ENCODE measurements around the gene DPYD.

Gene DPYD

DNA sequence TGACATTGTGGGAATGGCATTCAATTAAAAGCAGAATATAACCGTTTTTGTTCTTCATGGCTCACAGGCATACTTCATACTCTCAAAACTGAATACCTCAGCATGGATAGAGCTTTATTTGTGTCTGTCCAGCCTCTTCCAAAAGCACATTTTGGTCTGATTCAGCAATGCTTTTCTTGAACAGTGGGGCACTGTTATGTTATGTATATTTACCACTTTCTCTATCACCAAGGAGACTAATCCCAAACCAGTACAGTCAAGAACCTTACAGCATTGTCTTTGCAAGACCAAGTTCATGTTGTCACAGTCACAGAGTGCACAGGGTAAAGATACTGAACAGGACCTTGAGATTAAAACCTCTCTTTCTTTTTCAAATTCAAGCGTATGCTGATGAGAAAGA is 616.5 kb downstream of the DPYD start:
- Histone ChIP-seq H3K36me3 (ENCODE audit: low read depth) (no peaks in the 10 kb centered on the region; the same call in 1 of the 2 replicates), H3K27ac (ENCODE audit: poor library complexity, severe bottlenecking) (no peak overlapping the region), H3K4me1 (ENCODE audit: insufficient read depth, poor library complexity, severe bottlenecking) (no peaks in the 10 kb centered on the region), H3K27me3 (ENCODE audit: insufficient read depth, poor library complexity, severe bottlenecking) (no peaks in the 10 kb centered on the region), H3K4me3 (ENCODE audit: severe bottlenecking) (no peak overlapping the region), H3K9me3 (ENCODE audit: severe bottlenecking) (no peaks in the 10 kb centered on the region)
- TF ChIP-seq, protein P1, sequence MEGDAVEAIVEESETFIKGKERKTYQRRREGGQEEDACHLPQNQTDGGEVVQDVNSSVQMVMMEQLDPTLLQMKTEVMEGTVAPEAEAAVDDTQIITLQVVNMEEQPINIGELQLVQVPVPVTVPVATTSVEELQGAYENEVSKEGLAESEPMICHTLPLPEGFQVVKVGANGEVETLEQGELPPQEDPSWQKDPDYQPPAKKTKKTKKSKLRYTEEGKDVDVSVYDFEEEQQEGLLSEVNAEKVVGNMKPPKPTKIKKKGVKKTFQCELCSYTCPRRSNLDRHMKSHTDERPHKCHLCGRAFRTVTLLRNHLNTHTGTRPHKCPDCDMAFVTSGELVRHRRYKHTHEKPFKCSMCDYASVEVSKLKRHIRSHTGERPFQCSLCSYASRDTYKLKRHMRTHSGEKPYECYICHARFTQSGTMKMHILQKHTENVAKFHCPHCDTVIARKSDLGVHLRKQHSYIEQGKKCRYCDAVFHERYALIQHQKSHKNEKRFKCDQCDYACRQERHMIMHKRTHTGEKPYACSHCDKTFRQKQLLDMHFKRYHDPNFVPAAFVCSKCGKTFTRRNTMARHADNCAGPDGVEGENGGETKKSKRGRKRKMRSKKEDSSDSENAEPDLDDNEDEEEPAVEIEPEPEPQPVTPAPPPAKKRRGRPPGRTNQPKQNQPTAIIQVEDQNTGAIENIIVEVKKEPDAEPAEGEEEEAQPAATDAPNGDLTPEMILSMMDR (IDR thresholded peaks at IDR 0.05; ENCODE audit: poor library complexity, severe bottlenecking): no peak
- ATAC-seq (ENCODE audit: low read depth): no peak
- DNase-seq (ENCODE audit: low spot score): no peak

DNA sequence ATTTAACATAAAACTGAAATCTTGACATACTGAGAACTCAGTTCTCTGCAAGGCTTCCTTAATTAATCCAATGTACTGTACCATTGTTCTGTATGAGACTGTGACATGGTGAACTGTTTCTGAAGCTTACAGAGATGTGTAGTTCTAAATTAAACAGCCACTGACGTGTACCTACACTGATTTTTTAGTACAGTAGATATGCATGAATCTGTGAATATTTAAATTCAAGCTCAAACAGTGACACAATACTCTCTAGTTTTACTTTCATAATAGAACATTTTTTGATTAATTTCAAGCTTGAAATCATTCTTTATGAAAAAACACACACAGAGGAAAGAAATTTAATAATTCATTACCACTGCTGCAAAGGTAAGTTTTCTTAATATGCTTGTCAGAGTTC is 621.9 kb downstream of the DPYD start:
- no peak overlapping the region for H3K4me3 ChIP-seq (ENCODE audit: severe bottlenecking)
- no peak for ATAC-seq (ENCODE audit: low read depth)
- no peaks in the 10 kb centered on the region for H3K36me3 ChIP-seq (ENCODE audit: low read depth)
- no peaks in the 10 kb centered on the region for H3K27me3 ChIP-seq (ENCODE audit: insufficient read depth, poor library complexity, severe bottlenecking)
- DNase-seq (ENCODE audit: low spot score): no peak
- no peaks in the 10 kb centered on the region for H3K9me3 ChIP-seq (ENCODE audit: severe bottlenecking)
- no peaks in the 10 kb centered on the region for H3K4me1 ChIP-seq (ENCODE audit: insufficient read depth, poor library complexity, severe bottlenecking)
- H3K27ac ChIP-seq (ENCODE audit: poor library complexity, severe bottlenecking): no peak overlapping the region
- TF ChIP-seq, protein P1 (IDR thresholded peaks at IDR 0.05; ENCODE audit: poor library complexity, severe bottlenecking): no peak

DNA sequence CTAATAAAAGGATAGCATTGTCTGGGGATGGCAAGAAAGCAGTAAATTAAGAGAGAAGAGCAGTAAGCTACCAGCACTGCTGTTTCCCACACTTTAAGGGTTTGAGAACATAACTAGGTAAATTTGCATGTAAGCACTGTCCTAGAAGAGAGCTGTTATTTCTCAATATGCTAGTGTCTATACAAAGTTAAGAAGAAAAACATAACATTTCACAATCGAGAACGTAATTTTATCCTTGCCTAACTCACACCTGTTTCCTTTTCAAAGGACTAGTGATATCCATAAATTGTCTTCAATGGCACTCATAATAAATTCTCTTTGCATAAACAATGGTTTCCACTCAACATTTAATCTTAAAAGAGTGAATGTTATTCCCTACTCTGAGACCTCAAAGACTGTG is 623.2 kb downstream of the DPYD start:
- no peak overlapping the region for H3K4me3 ChIP-seq (ENCODE audit: severe bottlenecking)
- no peaks in the 10 kb centered on the region for H3K4me1 ChIP-seq (ENCODE audit: insufficient read depth, poor library complexity, severe bottlenecking)
- DNase-seq (ENCODE audit: low spot score) (no peak), ATAC-seq (ENCODE audit: low read depth) (no peak)
- no peak overlapping the region for H3K27ac ChIP-seq (ENCODE audit: poor library complexity, severe bottlenecking)
- H3K27me3 ChIP-seq (ENCODE audit: insufficient read depth, poor library complexity, severe bottlenecking): no peaks in the 10 kb centered on the region
- TF ChIP-seq, protein P1 (IDR thresholded peaks at IDR 0.05; ENCODE audit: poor library complexity, severe bottlenecking): no peak
- H3K9me3 ChIP-seq (ENCODE audit: severe bottlenecking): no peaks in the 10 kb centered on the region
- no peaks in the 10 kb centered on the region for H3K36me3 ChIP-seq (ENCODE audit: low read depth)

DNA sequence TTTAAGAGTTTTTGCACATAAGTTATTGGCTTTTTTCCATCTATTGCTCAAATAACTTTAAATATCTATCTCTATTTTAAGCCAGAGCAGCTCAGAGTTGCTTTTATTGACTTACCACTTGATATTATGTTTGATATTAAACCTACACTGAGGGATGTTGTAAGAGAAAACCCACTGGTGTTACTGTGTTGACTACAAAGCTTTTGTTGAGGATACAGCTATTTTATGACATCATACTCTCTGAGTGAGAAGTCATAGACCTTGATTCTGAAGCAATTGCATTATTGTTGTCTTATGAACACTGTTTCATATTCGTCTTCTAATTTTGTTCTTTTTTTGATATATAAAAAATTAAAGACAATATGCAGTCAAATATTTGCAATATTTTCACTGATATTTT is 638.9 kb downstream of the DPYD start:
- TF ChIP-seq, protein P1 (IDR thresholded peaks at IDR 0.05; ENCODE audit: poor library complexity, severe bottlenecking): no peak
- no peak overlapping the region for H3K27ac ChIP-seq (ENCODE audit: poor library complexity, severe bottlenecking)
- H3K9me3 ChIP-seq (ENCODE audit: severe bottlenecking): no peaks in the 10 kb centered on the region
- no peaks in the 10 kb centered on the region for H3K27me3 ChIP-seq (ENCODE audit: insufficient read depth, poor library complexity, severe bottlenecking)
- no peak overlapping the region for H3K4me3 ChIP-seq (ENCODE audit: severe bottlenecking)
- no peaks in the 10 kb centered on the region for H3K36me3 ChIP-seq (ENCODE audit: low read depth)
- peaks cover 15% of the 10 kb centered on the region for H3K4me1 ChIP-seq (ENCODE audit: insufficient read depth, poor library complexity, severe bottlenecking)
- no peak for ATAC-seq (ENCODE audit: low read depth)
- DNase-seq (ENCODE audit: low spot score): no peak

DNA sequence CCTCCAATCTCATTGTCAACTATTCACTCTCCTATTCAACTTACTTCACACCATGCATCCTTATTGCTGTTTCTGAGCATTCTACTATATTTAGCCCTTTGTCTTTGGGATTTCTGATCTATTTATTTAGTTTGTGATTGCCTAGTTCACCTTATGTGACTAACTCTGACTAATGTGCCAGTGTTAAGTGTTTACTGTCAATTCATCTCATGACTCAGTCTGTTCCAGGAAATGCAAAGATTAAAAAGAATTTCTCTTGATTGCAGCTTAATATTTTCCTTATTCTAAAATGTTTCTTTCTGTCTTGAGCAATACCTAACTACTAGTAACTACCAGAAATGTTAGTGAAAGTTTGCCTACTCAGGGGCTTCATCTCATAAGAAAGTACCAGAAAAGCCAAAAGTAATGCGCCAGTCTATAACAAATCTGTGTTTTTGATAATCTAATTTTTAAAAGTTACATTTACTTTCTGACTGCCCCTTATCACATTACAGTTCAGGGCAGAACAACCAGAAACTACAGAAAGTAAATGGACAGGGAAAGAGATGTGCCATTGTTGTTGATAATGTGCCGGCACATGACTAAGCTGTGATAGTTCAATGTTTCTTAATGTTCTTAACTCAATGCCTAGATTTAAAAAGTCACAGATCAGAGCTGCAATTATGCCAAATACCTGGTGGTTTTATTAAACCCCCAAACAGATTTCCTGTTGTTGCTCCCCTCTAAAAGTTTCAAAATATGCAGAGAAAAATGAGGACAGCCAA is 642.8 kb downstream of the DPYD start:
- Histone ChIP-seq H3K4me1 (ENCODE audit: insufficient read depth, poor library complexity, severe bottlenecking) (peaks cover 15% of the 10 kb centered on the region), H3K27ac (ENCODE audit: poor library complexity, severe bottlenecking) (peak overlapping the region; percentile 90), H3K27me3 (ENCODE audit: insufficient read depth, poor library complexity, severe bottlenecking) (no peaks in the 10 kb centered on the region), H3K9me3 (ENCODE audit: severe bottlenecking) (no peaks in the 10 kb centered on the region), H3K4me3 (ENCODE audit: severe bottlenecking) (no peak overlapping the region), H3K36me3 (ENCODE audit: low read depth) (no peaks in the 10 kb centered on the region)
- no peak for DNase-seq (ENCODE audit: low spot score)
- TF ChIP-seq, protein P1 (IDR thresholded peaks at IDR 0.05; ENCODE audit: poor library complexity, severe bottlenecking): no peak
- ATAC-seq (ENCODE audit: low read depth): peak; percentile 96

Data from RWPE2 (cell line).